Muscle of back (tissue), 11 donors: Measurements from ENCODE around the gene HERC3. TPM values are rescaled to one million over a fixed set of nuclear protein-coding genes. Genes with fewer than 3 reads are reported as not detected.

ENCODE experiments used
- DNase-seq, 3 donors: peaks; one replicate each; pipeline versions ENCODE4 v3.0.0 to v3.0.0-alpha.2; 2013
- polyA plus RNA-seq, 10 donors: library from polyadenylated mRNA; unstranded; fragments of 120-200 nt; gene quantifications; one replicate each; pipeline ENCODE4 v1.2.1, GENCODE V29; 2013; ENCODE audit not compliant: insufficient read length in 10 of 10

The HERC3 gene
- polyA plus RNA-seq, 10 donors, result 11.0 to 23.3 (median 17.4) TPM

DNA sequence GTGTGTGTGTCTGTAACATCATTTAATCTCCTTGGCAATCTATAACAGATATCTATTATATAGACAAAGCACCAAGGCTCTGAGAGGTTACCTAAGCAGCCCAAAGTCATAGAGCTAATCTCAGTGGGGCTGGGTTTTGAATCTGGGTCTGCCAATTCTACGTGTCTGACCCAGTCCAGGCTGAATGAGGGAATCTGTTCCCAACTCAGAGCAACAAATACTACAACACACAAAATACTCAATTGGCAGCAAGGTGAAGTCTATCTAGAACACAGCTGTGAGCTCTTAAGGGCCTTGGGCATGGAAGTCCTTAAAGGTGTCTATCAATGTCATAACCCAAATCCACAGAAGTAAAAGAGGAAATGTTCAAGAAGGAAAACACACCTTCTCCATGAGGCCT is 152.9 kb downstream of the HERC3 start:
- no peak for DNase-seq

DNA sequence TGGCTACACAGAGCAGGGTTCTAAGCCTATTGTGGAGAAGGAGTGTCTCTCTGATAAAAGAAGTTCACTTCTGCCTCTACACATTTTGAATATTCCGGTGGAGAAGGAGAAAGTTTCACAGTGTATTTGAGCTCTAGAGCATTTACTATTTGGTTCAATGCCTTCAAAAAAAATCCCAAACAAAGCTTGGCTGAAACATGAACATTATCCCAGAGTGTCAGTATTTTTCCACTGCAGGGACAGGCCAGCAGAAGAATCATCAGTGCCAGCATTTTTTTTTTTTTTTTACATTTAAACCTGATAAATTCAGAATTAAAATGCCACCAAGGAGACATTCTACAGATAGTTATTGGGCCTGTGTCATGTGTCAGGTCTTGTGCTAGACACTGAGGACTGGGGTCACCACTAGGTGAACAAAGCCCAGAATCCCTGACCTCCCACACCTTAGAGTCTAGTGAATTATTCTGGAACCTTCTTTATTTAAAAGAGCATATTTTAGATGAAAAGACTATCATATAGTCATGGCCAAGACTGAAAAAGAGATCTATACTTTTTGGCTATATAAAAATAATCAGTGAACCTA is 153.4 kb downstream of the HERC3 start:
- peak in 1 of 3 donors; percentile 61 for DNase-seq

DNA sequence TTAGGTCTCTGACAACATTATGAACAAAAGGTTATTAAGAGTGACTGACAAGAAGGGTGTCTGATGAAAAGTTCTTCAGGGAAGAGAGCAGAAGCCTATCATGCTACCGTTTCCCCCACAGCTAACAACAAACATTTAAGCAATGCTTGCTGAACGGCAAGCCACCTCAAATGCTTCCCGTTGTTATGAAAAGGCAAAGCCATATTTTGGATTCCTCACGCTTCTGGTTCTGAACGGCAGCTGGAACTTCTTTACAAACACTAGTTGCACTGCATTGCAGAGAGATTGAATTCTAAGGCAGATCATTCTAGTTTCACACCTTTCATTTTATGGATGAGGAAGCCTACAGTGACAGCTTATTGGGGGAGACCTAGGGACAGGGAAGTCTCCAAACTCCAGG is 153.9 kb downstream of the HERC3 start:
- no peak for DNase-seq

DNA sequence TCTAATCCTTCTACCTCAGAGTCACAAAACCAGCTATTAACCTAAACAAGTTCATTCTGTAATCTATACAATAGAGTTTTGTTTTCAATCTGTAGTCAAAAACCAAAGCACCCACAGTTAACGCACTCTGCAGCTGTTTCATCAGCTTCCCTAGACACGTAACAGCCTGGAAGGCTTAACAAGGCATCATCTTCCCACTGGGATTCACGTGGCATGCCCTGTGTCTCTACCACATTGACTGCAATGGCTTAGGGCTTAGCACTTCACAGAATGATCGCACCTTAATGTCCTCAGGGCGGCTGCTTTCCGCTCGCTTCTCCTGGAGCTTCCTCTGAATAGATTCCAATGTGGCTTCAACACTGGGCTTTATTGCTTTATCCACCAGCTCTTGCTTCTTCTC is 155.1 kb downstream of the HERC3 start:
- no peak for DNase-seq

DNA sequence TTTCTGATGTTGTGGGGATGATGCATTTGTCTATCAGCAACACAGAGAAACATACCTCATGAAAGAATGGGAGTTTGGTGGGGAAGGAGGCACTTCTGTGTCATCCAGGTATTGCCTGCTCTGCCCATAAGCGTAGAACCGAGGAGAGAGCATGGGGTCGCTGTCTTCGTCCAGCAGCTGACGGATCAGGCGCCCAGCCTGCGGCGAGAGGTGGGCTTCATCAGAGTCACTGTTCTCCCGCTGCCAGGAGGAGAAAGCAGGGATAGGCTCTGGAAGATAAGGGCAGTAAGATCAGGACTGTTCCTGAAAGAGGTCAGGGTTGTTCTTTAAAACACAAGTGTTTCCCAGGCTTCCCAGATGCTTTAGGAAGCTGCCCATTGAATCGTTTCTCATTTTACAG is 158.1 kb downstream of the HERC3 start:
- DNase-seq, result no peak

DNA sequence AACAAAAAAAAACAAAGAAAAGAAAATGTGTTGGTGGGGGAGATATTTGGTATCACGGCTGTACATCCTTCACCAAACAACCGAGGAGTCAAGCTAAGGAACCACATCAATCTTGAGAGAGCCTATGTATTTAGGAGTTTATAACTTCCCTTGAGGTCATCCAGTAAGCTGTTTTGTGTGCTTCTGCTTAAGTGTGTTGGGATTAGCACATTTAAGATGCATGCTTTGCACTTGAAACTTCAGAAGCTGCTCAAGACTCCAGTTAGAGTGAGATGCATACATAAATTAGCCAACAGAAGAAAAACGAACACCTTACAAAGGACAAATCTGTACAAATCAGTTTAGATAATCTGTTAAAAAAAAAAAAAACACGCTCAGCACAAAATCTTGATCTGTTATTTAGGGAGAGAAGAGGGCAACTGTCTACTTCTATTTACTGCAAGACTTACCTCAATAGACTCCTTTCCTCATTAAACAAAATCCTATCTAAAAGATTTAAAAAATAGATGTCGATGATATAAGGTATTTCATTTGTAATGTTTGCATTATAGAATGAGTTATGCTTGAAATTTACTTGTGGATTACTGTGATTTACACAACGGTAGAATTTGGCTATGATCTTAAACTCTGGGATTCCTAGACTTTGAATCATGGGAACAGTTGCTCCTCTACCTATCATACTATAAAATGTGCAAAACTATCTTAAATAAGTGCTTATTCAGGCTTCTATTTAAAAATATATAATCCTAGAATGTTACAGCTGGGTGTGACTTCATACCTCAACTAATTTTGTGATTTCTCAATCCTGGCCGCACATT is 159.2 kb downstream of the HERC3 start:
- no peak for DNase-seq

DNA sequence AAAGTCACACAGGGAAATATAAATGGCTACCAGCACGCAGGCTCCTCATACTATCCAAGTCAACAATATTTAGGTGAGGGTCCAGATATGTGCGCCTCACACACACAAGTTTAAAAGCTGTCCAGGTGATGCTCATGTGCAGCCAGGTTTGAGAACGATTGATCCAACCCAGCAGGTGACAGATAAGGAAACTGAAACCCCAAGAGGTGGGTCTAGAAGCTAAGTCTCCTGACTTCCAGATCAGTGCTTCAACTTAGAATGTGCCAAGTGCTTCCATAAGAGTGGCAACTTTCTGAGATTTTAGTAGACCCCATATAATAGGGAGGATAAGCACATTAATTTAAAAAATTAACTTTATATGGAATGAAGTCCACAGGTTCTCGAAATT is 159.8 kb downstream of the HERC3 start:
- DNase-seq, result no peak

DNA sequence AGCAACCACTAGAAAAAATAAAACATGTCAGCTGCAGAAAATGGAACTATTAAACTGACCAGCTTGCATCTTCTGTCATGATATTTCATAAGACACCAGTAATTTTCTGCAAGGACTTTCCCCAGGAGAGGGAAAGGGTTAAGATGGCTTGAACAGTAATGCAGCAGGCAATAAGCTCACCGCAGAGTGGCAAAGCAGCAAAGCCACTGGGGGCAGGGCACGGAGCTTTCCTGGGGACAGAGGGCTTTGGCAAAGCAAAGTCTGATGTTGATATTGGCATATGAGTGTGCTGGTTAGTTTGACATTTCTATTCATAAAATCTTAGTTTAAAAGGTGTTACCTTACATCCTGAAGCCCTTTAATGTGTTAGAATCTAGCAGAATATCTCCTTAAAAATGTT is 160.5 kb downstream of the HERC3 start:
- no peak for DNase-seq

DNA sequence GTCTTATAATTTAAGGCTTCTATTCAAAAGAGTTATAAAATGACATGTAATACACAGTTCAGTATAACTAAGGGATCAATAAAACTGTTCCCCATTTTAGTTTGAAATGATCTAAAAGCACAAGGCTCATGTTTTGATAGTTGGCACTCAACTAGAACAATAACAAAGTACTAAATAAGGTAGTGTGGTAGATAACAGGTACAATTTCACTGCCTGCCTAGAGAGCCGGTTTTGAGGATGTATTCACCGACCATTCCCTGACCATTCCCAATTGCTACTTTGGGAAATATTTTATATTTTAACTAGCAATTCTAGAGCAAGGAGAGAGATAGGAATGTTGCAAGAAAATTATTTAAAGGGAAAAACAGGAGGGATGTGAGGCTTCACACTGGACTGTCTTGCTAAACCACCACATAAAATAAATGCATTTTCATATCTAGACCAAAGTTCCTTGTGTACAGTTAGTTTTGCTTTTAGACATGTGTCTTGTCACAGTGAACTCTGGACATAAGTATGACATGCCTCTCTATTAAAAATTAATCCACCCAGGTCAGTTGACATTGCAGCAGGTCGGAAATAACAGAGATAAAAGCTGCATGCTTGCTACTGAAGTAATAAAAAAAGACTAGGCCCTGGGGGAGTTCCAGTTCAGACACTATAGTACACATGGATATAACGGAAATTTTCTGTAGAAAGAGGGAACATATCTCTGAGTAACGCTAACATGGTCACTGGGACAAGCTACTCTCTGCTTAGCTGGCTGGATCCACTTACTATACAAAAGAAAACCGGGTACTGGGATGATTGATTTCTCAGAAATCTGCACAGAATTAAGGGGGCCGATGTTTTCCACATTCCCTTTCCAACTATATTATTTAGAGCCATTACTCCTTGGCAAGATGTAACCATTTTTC is 161.6 kb downstream of the HERC3 start:
- DNase-seq, result peak in 2 of 3 donors; percentile 51 to 74

DNA sequence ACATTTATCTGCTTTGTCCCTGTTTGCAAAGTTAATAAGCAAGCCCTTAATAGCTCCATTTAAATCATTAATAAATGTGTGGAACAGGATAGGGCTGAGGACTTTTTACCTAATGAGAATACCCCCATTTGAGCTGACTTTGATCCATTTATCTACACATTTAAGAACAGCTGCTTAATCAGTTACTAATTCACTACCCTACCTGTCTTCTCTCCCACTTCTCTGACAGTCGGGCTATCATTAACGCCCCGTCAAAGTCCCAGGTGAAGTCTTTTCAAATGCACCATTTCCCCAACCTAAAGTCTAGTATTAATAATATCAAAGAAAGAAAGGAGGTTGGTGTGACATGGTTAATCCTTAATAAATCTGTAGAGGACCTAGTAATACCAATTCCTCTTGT is 162.5 kb downstream of the HERC3 start:
- DNase-seq, result no peak

DNA sequence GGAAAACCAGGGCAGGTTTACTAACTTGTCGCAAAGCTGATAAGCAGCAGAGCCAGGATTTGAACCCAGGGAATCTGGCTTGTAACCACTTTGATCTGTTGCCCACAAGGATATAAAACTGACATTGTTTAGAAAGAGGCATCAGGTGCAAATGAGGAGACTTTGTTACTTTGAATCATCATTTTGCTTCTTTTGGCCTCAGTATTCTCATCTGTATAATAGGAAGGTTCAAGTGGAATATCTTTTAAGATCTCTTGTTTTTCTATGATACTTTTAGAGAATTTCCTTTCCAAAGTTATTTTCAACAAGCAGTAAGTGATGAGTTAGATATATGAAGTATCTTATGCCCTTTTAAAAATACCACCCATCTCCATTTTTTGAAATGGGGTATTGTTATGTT is 163.2 kb downstream of the HERC3 start:
- no peak for DNase-seq

DNA sequence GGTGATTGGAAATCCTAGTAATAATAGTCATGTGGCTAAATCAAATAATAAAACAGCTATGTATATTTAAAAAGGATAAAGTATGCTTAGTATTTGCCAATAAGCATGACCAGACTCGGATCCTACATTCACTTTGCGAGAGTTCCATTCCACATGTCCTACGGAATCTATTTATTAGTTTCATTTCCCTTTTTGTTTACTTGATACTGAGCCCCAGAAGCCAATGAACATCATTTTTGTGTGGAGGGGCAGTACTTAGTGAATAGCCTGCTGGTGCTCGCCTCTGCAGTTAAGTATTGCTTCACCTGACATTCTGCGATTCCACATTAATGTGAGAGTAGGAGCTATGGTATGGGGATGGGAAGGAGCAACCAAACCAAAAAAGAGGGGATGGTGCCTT is 163.9 kb downstream of the HERC3 start:
- DNase-seq, result no peak

DNA sequence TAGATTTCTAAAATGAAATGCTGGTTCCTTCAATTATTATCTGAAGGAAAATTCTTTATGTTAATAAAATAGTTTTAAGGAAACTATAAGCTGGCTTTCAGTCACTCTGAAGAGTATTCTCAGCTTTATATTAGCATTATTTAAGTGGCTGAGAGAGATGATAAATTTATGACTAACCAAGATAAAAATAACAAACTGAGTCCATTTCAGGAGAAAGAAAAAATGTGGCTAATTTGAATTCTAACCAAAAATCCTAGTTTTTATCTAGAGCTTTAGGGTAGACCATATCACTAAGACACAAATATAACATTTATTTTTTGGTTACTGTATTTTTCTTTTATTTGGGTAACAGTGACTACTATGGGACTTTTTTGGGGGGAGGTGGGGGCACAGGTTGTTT is 164.8 kb downstream of the HERC3 start:
- no peak for DNase-seq

DNA sequence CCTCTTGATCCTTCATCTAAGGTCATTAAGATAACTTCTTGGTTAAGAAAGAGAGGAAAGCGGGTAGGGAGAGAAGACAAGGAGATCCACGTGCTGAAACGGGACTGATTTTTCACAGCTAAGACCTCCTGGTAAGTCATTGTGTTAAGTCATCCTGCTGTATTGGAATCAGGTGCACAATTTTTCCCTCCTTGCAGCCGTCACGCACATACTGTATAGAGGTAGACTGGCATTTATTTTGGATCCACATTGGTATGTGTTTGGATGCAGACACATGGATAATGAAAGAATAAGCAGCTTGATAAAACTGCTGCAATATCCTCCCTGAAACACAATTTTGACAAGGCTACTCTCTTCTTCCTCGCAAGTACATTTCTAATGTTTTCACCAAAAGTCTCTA is 165.5 kb downstream of the HERC3 start:
- no peak for DNase-seq

Other genes starting within 250 kb of the HERC3 start
- gene HERC6, start 213.6 kb upstream of the HERC3 start, polyA plus RNA-seq, result 1 to 10 TPM in 7 of 10 donors, under 1 TPM in 3; 0.82 to 2.1 (median 1.4) TPM
- 1 to 10 TPM; 2.0 to 3.7 (median 2.6) TPM for gene HERC5, start 135.4 kb upstream of the HERC3 start, polyA plus RNA-seq
- gene PYURF, start 68.7 kb upstream of the HERC3 start, polyA plus RNA-seq, result 10 to 100 TPM; 63.9 to 79.5 (median 73.4) TPM
- gene NAP1L5, start 105.3 kb downstream of the HERC3 start, polyA plus RNA-seq, result 1 to 10 TPM; 7.1 to 9.7 (median 8.6) TPM